ENCODE measurements around the gene SPCS1.

DNA sequence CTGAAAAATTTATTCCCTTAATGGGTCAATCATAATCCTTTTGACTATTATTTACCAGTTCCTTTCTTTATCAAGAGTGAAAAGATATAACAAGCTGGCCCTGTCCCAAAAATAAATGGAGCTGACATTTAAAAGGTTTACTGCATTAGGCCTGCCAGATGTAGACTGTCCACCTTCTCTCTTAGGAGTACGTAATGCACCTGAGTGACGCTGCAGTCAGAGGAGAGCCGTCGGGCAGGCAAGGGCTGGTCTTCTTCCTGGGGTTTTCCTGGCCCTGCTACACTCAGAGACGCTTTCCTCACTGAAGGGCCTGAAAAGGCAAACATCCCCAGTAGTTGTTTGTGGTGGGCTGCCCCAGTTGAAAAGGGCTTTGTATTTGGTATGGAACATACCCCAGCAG lies 37.2 kb downstream of the SPCS1 start:
- TF ChIP-seq TAF1 (IDR thresholded peaks at IDR 0.05; ENCODE audit: low read depth) = no peak
- TF ChIP-seq CEBPB (IDR thresholded peaks at IDR 0.05) = no peak
- TF ChIP-seq RAD21 (IDR thresholded peaks at IDR 0.05; ENCODE audit: low read depth) = no peak
- TF ChIP-seq, protein P1, sequence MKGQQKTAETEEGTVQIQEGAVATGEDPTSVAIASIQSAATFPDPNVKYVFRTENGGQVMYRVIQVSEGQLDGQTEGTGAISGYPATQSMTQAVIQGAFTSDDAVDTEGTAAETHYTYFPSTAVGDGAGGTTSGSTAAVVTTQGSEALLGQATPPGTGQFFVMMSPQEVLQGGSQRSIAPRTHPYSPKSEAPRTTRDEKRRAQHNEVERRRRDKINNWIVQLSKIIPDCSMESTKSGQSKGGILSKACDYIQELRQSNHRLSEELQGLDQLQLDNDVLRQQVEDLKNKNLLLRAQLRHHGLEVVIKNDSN (IDR thresholded peaks at IDR 0.05) = no peak
- TF ChIP-seq TEAD4 (IDR thresholded peaks at IDR 0.05) = no peak
- TF ChIP-seq EP300 (IDR thresholded peaks at IDR 0.05; ENCODE audit: borderline replicate concordance) = no peak
- TF ChIP-seq TCF12 (IDR thresholded peaks at IDR 0.05; ENCODE audit: low read depth) = no peak

All from Ishikawa (cell line).